ENCODE results near the gene ADGRD1.

The ADGRD1 gene

DNA sequence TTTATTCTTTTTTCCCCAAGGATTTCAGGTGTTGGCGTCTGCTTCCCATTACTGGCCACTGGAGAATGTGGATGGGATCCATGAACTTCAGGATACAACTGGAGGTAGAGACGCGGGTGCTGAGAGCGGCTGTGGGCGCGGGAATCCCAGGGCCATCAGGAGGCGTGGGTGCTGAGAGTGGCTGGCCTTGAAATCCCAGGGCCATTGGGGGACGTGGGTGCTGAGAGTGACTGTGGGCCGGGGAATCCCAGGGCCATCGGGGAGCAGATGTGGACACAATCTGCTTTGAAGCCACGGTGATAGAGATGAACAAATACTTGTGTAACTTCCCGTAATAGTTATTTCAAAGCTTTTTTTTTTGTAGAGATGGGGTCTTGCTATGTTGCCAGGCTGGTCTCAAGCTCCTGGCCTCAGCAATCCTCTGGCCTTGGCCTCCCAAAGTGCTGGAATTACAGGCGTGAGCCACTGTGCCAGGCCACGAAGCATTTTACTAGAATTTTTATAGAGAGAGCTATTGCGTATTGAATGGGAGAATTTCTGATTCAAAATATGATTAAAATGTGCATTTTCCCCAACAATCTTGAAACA is 12.8 kb downstream of the ADGRD1 start:
- no peak overlapping the region for H3K4me3 Mint-ChIP-seq

DNA sequence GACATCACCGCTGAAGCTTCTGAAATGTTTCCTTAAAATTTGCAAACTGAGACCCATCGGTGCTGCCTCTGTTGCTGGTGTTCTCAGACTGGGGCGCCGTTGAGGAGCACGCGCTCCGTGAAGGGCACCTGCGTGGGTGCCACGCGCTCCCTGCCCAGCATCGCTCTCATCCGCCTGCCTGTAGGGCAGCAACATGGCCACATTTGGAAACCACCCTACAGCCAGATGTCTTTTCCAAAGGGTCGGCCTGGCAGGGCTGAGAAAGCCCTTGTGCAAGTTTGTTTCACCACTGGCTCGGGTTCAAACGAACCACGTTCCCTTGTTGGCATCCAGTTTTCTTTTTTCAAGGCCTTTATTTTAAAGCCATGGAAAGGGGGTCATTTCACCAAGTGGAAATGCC is 13.9 kb downstream of the ADGRD1 start:
- Mint-ChIP-seq H3K9me3 (no peaks in the 10 kb centered on the region), H3K27me3 (ENCODE audit: low read depth) (no peaks in the 10 kb centered on the region), H3K4me1 (ENCODE audit: low read depth) (no peaks in the 10 kb centered on the region), H3K27ac (no peak overlapping the region), H3K36me3 (ENCODE audit: low read depth) (no peaks in the 10 kb centered on the region), H3K4me3 (no peak overlapping the region)

More for the DNA sequence above, 12.8 kb downstream of the ADGRD1 start:
- no peaks in the 10 kb centered on the region for H3K27me3 Mint-ChIP-seq (ENCODE audit: low read depth)
- H3K4me1 Mint-ChIP-seq (ENCODE audit: low read depth): no peaks in the 10 kb centered on the region
- no peak overlapping the region for H3K27ac Mint-ChIP-seq
- no peaks in the 10 kb centered on the region for H3K36me3 Mint-ChIP-seq (ENCODE audit: low read depth)
- no peaks in the 10 kb centered on the region for H3K9me3 Mint-ChIP-seq

DNA sequence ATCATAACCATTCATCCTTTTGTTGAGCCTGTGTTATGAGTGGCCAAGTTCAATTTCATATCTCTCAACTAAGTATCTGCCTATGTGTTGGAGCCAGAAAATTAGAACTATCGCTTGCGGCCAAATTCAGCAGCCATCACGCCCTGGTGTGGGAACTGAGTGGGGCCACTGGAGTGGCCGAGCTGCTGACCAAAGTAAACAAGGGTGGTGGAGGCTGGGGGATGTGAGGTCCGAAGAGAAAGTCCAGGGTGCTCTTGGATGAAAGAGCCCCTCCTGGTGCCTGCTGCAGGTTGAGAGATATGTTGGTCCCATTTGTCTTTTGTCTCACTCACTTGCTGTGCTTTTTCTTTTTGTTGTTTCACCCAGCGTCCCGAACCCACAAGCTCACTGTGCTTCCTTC is 14.9 kb downstream of the ADGRD1 start:
- no peaks in the 10 kb centered on the region for H3K27me3 Mint-ChIP-seq (ENCODE audit: low read depth)
- no peaks in the 10 kb centered on the region for H3K9me3 Mint-ChIP-seq
- no peaks in the 10 kb centered on the region for H3K36me3 Mint-ChIP-seq (ENCODE audit: low read depth)
- no peaks in the 10 kb centered on the region for H3K4me1 Mint-ChIP-seq (ENCODE audit: low read depth)
- H3K4me3 Mint-ChIP-seq: no peak overlapping the region
- H3K27ac Mint-ChIP-seq: no peak overlapping the region

DNA sequence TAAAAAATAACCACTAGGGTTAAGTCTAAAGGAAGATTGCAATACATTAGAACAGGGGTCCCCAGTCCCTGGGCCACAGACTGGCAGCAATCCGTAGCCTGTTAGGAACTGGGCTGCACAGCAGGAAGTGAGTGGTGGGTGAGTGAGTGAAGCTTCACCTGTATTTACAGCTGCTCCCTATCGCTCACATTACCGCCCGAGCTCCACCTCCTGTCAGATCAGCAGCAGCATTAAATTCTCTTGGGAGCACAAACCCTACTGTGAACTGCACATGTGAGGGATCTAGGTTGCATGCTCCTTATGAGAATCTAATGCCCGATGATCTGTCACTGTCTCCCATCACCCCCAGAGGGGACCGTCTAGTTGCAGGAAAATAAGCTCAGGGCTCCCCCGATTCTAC is 15.5 kb downstream of the ADGRD1 start:
- Mint-ChIP-seq H3K4me1 (ENCODE audit: low read depth) (no peaks in the 10 kb centered on the region), H3K4me3 (no peak overlapping the region), H3K27ac (no peak overlapping the region), H3K36me3 (ENCODE audit: low read depth) (no peaks in the 10 kb centered on the region), H3K27me3 (ENCODE audit: low read depth) (no peaks in the 10 kb centered on the region), H3K9me3 (no peaks in the 10 kb centered on the region)

DNA sequence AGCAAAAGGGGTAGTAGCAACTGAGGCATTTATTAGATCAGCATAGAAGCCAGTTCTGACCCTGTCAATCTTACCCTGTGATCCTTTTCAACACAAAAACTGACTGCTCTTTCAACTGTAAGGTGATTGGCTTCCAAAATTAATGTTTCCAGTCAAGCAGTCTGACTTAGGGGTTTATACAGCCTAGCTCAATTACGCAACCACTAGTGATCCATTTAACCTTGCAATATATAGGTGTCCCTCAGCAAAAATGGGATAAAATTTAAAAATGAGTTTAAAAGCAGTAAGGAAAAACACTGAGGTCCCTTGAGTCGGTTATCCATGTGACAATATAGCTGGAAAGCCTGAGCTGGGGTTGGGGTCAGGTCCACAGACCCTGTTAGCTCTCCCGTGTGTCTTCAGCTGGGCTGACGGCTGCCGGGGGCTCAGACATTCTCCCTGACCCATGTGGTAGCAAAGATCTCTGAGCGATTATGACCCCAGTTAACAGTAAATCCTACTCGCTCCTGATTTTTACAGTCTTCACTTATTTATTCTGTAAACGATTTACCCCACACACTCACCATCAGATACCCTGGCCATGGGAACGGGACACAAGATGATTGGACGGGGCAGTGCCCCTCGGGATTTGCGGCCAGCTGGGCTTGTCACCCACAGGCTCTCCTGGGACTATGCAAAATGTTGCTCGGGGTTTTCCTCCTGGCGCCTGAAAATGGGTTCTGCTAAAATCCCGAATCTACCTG is 16.6 kb downstream of the ADGRD1 start:
- Mint-ChIP-seq H3K9me3 (no peaks in the 10 kb centered on the region), H3K27ac (no peak overlapping the region), H3K36me3 (ENCODE audit: low read depth) (no peaks in the 10 kb centered on the region), H3K4me1 (ENCODE audit: low read depth) (no peaks in the 10 kb centered on the region), H3K27me3 (ENCODE audit: low read depth) (no peaks in the 10 kb centered on the region), H3K4me3 (no peak overlapping the region)

DNA sequence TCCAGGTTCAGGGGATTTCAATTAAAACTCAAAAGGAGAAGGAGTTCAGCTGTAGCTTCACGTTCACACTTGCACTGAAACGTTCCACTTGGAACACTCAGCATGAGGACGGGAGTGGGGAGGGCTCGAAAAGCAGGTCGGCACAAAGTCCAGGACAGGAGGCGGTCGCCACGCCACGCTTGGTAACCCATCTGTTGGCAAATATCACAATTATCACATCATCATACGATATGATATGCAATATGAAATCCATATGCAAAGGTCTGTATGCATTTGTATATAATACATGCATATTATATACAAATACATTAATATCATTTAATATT is 17.2 kb downstream of the ADGRD1 start:
- no peak overlapping the region for H3K27ac Mint-ChIP-seq
- no peak overlapping the region for H3K4me3 Mint-ChIP-seq
- no peaks in the 10 kb centered on the region for H3K9me3 Mint-ChIP-seq
- no peaks in the 10 kb centered on the region for H3K4me1 Mint-ChIP-seq (ENCODE audit: low read depth)
- H3K27me3 Mint-ChIP-seq (ENCODE audit: low read depth): no peaks in the 10 kb centered on the region
- no peaks in the 10 kb centered on the region for H3K36me3 Mint-ChIP-seq (ENCODE audit: low read depth)

DNA sequence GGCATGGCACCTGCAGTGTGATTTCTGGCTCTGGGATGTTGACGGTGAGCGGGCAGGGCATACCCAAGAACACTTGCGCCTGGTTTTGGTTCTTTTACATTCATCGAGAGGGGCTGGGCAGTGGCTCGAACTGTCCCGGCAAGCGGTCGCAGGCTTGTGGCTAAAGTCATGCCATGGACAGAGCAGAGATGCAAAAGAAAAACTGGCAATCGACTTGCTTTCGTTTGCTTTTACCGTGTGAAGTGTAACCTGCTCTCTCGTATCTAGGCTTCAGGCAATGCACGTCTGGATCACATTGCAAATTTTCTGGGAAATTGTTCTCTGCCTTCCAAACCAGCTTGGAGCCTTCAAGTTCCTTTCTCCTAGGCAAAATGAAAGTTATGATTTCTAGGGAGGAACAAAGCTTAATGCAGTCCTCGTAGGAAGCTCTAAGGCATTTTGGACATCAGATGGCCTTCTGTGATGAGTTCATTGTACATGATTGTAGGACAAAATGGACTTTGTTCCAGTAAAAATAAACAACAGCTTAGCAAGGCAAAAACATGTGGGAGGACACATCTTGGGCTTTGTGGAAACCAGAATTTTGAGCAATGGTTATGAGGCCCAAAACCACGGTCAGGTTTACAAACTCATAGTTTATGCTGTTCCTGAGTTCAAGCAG is 18.3 kb downstream of the ADGRD1 start:
- H3K27me3 Mint-ChIP-seq (ENCODE audit: low read depth): no peaks in the 10 kb centered on the region
- H3K36me3 Mint-ChIP-seq (ENCODE audit: low read depth): no peaks in the 10 kb centered on the region
- H3K4me1 Mint-ChIP-seq (ENCODE audit: low read depth): no peaks in the 10 kb centered on the region
- no peaks in the 10 kb centered on the region for H3K9me3 Mint-ChIP-seq
- H3K4me3 Mint-ChIP-seq: no peak overlapping the region
- H3K27ac Mint-ChIP-seq: no peak overlapping the region

DNA sequence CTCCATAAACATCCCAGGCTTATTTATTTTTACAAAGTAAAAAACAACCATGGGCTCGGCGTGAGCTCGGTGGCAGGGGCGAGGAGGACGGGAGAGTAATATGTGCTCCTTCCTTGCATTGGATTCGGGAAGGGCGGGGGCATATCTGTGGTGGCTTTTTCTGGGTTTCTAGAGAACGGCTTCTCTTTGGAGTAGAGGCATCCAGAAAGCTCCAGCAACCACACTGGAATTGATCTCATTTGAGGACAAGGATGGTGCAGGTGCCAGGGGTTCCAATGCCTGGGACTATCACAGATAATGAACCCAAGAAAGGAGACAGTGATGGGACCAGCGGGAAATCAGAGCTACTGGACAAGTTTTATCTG is 18.9 kb downstream of the ADGRD1 start:
- Mint-ChIP-seq H3K4me3 (no peak overlapping the region), H3K27ac (no peak overlapping the region), H3K9me3 (no peaks in the 10 kb centered on the region), H3K36me3 (ENCODE audit: low read depth) (no peaks in the 10 kb centered on the region), H3K27me3 (ENCODE audit: low read depth) (no peaks in the 10 kb centered on the region), H3K4me1 (ENCODE audit: low read depth) (no peaks in the 10 kb centered on the region)

DNA sequence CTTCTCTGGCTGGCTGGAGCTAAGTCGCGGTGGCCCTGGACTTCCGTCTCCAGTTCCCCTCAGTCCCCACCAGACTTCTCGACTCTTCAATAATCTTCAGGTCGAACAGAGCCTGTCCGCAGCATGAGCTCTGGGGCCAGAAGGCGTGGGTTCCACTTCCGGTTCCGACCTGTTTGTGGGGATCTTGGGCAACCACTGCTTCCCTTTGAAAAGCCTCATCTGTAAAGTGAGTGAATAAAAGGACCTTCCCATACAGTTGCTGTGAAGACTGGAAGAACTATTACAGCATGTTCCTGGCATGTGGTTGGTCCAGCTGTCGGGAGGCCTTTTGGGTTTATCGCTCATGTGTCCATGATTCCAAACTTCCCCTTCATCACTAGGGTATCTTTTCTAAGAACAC is 19.4 kb downstream of the ADGRD1 start:
- no peak overlapping the region for H3K4me3 Mint-ChIP-seq
- H3K27ac Mint-ChIP-seq: no peak overlapping the region
- H3K27me3 Mint-ChIP-seq (ENCODE audit: low read depth): no peaks in the 10 kb centered on the region
- no peaks in the 10 kb centered on the region for H3K36me3 Mint-ChIP-seq (ENCODE audit: low read depth)
- H3K4me1 Mint-ChIP-seq (ENCODE audit: low read depth): no peaks in the 10 kb centered on the region
- H3K9me3 Mint-ChIP-seq: no peaks in the 10 kb centered on the region

DNA sequence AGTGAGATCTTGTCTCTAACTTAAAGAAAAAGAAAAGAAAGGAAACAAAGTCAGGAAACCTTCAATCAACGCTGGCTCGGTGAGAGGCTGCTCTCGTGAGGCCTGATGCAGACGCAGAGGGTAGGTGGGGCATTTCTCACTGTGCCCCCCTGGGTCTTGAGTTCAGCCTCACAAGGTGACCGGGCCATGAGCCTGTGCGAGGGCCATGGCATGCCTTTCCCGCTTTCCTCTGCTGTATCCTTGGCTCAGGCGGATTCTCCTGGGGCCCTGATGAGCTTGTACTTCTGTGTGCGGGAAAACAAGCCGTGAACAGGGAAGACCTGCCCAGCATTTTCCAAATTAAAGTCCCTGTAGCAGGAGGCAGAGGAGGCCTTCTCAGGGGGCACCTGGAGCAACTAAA is 20.2 kb downstream of the ADGRD1 start:
- Mint-ChIP-seq H3K9me3 (no peaks in the 10 kb centered on the region), H3K4me1 (ENCODE audit: low read depth) (no peaks in the 10 kb centered on the region), H3K27ac (no peak overlapping the region), H3K36me3 (ENCODE audit: low read depth) (no peaks in the 10 kb centered on the region), H3K27me3 (ENCODE audit: low read depth) (no peaks in the 10 kb centered on the region), H3K4me3 (no peak overlapping the region)

DNA sequence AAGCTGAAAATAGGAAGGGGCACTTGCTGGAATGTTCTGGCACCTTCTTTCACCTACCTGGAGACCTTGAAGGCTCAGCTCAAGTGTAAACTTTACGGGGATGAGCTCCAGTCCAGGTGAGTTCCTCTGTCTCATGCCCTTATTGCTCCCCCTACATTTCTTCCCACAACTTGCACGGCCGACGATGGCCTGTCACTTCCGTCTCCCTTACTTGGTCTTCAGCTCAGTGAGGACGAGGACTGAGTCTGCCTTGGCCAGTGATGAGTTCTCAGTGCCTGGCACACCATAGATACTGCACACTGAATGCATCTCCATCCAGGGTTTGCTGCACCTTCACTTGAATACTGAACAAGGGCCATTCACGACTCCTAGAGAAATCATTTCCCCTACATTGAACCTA is 21.4 kb downstream of the ADGRD1 start:
- Mint-ChIP-seq H3K36me3 (ENCODE audit: low read depth) (no peaks in the 10 kb centered on the region), H3K27me3 (ENCODE audit: low read depth) (no peaks in the 10 kb centered on the region), H3K9me3 (no peaks in the 10 kb centered on the region), H3K27ac (no peak overlapping the region), H3K4me3 (no peak overlapping the region), H3K4me1 (ENCODE audit: low read depth) (no peaks in the 10 kb centered on the region)

DNA sequence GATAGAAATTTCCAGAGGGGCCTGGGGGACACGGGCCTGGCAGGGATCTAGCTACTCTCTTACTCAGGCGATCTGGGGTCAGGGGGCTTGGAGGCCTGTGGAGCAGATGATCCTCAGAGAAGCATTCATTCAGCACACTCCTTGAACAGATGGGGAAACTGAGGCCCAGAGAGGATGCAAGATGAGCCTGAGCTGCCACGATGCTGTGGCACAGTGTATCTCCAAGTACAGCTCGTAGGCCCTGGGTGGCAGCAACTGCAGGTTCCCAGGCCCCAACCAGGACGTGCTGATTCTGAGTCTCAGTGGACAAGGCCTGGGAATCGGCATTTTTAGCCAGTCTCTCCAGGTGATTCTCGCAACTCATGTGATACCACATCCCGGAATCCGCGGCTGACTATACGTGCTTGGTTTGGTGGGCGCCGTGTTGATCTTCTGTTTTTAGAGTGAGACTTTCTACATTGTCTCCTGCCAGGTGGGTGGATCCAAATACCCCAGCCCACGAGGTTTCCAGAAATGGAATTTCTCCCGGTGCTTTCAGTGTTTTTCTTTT is 22.5 kb downstream of the ADGRD1 start:
- Mint-ChIP-seq H3K36me3 (ENCODE audit: low read depth) (no peaks in the 10 kb centered on the region), H3K4me3 (no peak overlapping the region), H3K4me1 (ENCODE audit: low read depth) (no peaks in the 10 kb centered on the region), H3K27ac (no peak overlapping the region), H3K27me3 (ENCODE audit: low read depth) (no peaks in the 10 kb centered on the region), H3K9me3 (no peaks in the 10 kb centered on the region)

DNA sequence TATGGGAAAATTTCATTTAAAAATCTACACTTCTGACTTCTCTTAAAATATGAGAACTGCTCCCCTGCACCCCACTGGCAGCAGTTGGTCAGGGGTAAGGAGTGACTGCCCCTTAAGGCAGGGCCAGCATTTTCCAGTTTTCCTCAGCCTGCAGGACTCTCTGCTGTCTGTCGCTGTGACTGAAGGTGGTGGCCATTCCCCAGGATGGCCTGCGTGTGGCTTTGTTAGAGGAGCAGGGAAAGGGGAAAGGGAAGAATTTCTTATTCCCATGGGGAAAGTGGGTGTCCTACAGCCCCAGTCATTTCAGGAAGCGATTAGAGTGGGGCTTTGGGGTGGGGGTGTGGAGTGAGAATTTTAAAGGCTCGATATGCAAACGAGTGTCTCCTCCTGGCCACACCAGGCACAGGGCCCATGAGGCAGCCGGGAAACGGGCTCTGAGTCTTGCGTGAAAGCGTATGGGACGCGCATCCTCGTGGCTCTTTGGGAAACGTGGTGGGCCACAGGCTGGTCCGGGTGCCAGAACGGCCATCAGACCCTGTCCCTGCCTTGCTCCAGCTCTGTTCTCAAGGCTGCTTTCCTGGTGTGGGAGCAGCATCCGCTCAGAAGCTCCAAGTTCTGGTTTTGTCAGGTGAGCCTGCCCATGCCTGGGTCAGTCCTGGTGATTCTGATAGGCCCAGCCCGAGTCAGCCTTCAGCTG is 23.5 kb downstream of the ADGRD1 start:
- peaks cover under 1% of the 10 kb centered on the region for H3K27me3 Mint-ChIP-seq (ENCODE audit: low read depth)
- no peak overlapping the region for H3K4me3 Mint-ChIP-seq
- no peak overlapping the region for H3K27ac Mint-ChIP-seq
- no peaks in the 10 kb centered on the region for H3K36me3 Mint-ChIP-seq (ENCODE audit: low read depth)
- H3K9me3 Mint-ChIP-seq: no peaks in the 10 kb centered on the region
- H3K4me1 Mint-ChIP-seq (ENCODE audit: low read depth): no peaks in the 10 kb centered on the region

DNA sequence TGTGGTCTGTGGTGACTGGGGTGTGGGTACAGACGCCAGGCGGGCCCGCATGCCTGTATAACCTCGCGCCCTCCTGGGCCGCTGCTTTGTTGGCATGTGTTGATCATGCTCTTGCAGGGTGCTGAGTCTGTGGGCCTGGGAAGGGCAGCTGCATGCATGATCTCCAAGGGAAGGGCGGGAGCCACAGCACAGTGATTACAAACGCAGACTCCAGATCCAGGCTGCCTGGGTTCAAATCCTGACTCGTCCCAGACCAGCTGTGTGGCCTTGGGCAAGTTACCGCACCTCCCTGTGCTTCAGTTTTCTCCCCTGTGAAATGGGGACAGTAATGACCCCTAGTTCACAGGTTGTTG is 24.0 kb downstream of the ADGRD1 start:
- no peak overlapping the region for H3K4me3 Mint-ChIP-seq
- no peaks in the 10 kb centered on the region for H3K4me1 Mint-ChIP-seq (ENCODE audit: low read depth)
- no peaks in the 10 kb centered on the region for H3K9me3 Mint-ChIP-seq

DNA sequence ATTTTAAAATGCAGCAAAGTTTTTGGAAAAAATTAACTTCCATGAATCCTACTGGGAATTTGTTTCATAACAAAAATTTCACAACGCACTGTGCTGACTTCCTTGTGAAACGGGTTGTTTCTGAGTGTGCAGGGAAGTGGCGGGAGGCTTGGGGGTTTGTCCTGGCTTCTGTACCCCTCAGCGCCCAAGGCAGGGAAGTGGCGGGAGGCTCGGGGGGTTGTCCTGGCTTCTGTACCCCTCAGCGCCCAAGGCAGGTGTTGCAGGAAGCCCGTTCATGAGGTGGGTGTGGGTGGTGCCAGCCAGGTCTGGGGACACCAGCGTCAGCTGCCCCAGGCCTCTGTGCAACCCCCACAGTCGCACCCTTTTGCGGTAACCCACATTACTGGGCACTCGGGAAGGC is 25.1 kb downstream of the ADGRD1 start:
- no peaks in the 10 kb centered on the region for H3K36me3 Mint-ChIP-seq (ENCODE audit: low read depth)
- no peak overlapping the region for H3K4me3 Mint-ChIP-seq
- H3K9me3 Mint-ChIP-seq: no peaks in the 10 kb centered on the region
- H3K27me3 Mint-ChIP-seq (ENCODE audit: low read depth): peaks cover 3% of the 10 kb centered on the region
- H3K4me1 Mint-ChIP-seq (ENCODE audit: low read depth): no peaks in the 10 kb centered on the region
- no peak overlapping the region for H3K27ac Mint-ChIP-seq

More for the DNA sequence above, 24.0 kb downstream of the ADGRD1 start:
- Mint-ChIP-seq H3K36me3 (ENCODE audit: low read depth) (no peaks in the 10 kb centered on the region), H3K27ac (no peak overlapping the region), H3K27me3 (ENCODE audit: low read depth) (peaks cover 3% of the 10 kb centered on the region)
